Stimulated activated CD4-positive, alpha-beta T cell treated with anti-CD3 and anti-CD28 coated beads, Interleukin-4, amount 100 ng/mL, for 4 hours (primary cell): Measurements from ENCODE around the gene SAMD4B.
"Not testable (repeated sequence)": the region's sequence is repeated elsewhere in the genome, so short reads cannot be mapped to it uniquely, and the experiment has no call there.

Source experiments
- DNase-seq, 2 experiments: peaks; one replicate each; pipeline ENCODE4 v3.0.0-alpha.2; 2020

The SAMD4B gene

GRCh38 chr19:39339674-39340073, 2.5 kb upstream of the SAMD4B start:
- no peak for DNase-seq

GRCh38 chr19:39340156-39340555, 2.1 kb upstream of the SAMD4B start:
- not testable (repeated sequence) for DNase-seq

- DNase-seq: peak in 1 of 2 experiments; percentile 2
Observed at GRCh38 chr19:39341129-39341718, 997 bp upstream of the SAMD4B start.

- DNase-seq: peak in 1 of 2 experiments; percentile 4
Observed at GRCh38 chr19:39342647-39343305, 555 bp downstream of the SAMD4B start.

GRCh38 chr19:39345956-39346355, 3.7 kb downstream of the SAMD4B start:
- no peak for DNase-seq

- DNase-seq: no peak
Observed at GRCh38 chr19:39347332-39348164, 5.3 kb downstream of the SAMD4B start.

- no peak for DNase-seq
Observed at GRCh38 chr19:39349326-39349725, 7.1 kb downstream of the SAMD4B start.

- DNase-seq: no peak
Observed at GRCh38 chr19:39350156-39350555, 7.9 kb downstream of the SAMD4B start.

GRCh38 chr19:39351537-39352064, 9.4 kb downstream of the SAMD4B start:
- DNase-seq: no peak

GRCh38 chr19:39352381-39353255, 10.4 kb downstream of the SAMD4B start:
- DNase-seq: no peak

GRCh38 chr19:39355253-39355652, 13.0 kb downstream of the SAMD4B start:
- DNase-seq: no peak

GRCh38 chr19:39356073-39356472, 13.9 kb downstream of the SAMD4B start:
- no peak for DNase-seq

- DNase-seq: no peak
Observed at GRCh38 chr19:39356647-39357046, 14.4 kb downstream of the SAMD4B start.

- no peak for DNase-seq
Observed at GRCh38 chr19:39359026-39359425, 16.8 kb downstream of the SAMD4B start.

- no peak for DNase-seq
Observed at GRCh38 chr19:39360599-39360998, 18.4 kb downstream of the SAMD4B start.

GRCh38 chr19:39362682-39363657, 20.7 kb downstream of the SAMD4B start:
- no peak for DNase-seq

GRCh38 chr19:39363901-39364457, 21.8 kb downstream of the SAMD4B start:
- no peak for DNase-seq

GRCh38 chr19:39365531-39365930, 23.3 kb downstream of the SAMD4B start:
- DNase-seq: no peak

GRCh38 chr19:39369200-39369599, 27.0 kb downstream of the SAMD4B start:
- DNase-seq: no peak

- DNase-seq: no peak
Observed at GRCh38 chr19:39370735-39371134, 28.5 kb downstream of the SAMD4B start.
